Ovary (tissue), 3 donors: ENCODE measurements around the gene GPR55.

Experiments used
- EP300 ChIP-seq: sonication (generic); formaldehyde crosslinking; IDR thresholded peaks from one replicate; pipeline ENCODE4 v1.6.1; 2017; ENCODE audit warnings: antibody characterized with exemption
- POLR2A ChIP-seq: fragments of 450-650 bp; IDR thresholded peaks from one replicate; pipeline ENCODE4 v1.6.1; 2017; ENCODE audit warnings: antibody characterized with exemption, mild to moderate bottlenecking, moderate library complexity
- TF ChIP-seq, protein P1 (sequence below), 3 donors: fragments of 450-650 bp in 2 of 3; fragments of 200-600 bp in 1 of 3; IDR thresholded peaks; one replicate each; pipeline versions ENCODE4 v1.5.1 to v1.8.0; 2016 to 2022; ENCODE audit warnings: antibody characterized with exemption in 3 of 3, mild to moderate bottlenecking in 1 of 3
- donor health status: DM: no; HTN: no; CAD: no.

DNA sequence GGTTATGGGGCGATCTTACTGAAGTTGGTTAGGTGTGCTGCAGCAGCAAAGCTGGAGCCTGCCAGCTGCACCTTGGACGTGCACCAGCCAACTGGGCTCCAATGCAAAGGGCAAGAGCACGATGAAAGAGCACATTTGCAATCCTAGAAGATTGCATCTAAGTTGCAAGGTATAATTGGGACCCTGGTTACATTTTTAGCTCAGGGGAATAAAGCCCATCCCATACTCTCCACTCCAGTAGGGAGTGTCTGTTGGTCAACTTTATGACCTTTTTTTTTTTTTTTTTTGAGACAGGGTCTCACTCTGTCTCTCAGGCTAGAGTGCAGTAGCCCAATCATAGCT, 22.2 kb upstream of the GPR55 start:
- TF ChIP-seq, protein P1, sequence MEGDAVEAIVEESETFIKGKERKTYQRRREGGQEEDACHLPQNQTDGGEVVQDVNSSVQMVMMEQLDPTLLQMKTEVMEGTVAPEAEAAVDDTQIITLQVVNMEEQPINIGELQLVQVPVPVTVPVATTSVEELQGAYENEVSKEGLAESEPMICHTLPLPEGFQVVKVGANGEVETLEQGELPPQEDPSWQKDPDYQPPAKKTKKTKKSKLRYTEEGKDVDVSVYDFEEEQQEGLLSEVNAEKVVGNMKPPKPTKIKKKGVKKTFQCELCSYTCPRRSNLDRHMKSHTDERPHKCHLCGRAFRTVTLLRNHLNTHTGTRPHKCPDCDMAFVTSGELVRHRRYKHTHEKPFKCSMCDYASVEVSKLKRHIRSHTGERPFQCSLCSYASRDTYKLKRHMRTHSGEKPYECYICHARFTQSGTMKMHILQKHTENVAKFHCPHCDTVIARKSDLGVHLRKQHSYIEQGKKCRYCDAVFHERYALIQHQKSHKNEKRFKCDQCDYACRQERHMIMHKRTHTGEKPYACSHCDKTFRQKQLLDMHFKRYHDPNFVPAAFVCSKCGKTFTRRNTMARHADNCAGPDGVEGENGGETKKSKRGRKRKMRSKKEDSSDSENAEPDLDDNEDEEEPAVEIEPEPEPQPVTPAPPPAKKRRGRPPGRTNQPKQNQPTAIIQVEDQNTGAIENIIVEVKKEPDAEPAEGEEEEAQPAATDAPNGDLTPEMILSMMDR (IDR thresholded peaks at IDR 0.05), result no peak
- TF ChIP-seq EP300 (no peak), POLR2A (no peak)
